ENCODE measurements around the gene CGB7.

The CGB7 gene

GRCh38 chr19:49017666-49018351 lies 39.7 kb downstream of the CGB7 start:
- Histone ChIP-seq H3K36me3 (ENCODE audit: control insufficient read depth in 2 of 2, insufficient read depth in 1 of 2, low read length in 2 of 2) (peaks cover 8 to 32% of the 10 kb centered on the region in 2 experiments; a peak in 2 of 3 replicates), H3K4me3 (ENCODE audit: low read depth, low read length) (peak overlapping the region; percentile 24), H3K27ac (ENCODE audit: extremely low read depth, low read depth, low read length) (no peak overlapping the region; the same call in 1 of the 2 replicates), H3K4me1 (ENCODE audit: control insufficient read depth, insufficient read depth, low read length) (peaks cover 8% of the 10 kb centered on the region), H3K9me3 (ENCODE audit: control insufficient read depth, insufficient read depth, low read depth, low read length) (no peaks in the 10 kb centered on the region)
- ChIA-PET POLR2A (interaction anchor here (0.6 to 1.6 kb wide), 3 partner anchors 24 to 1583 kb away, joined by 5 to 8 read pairs (median 7); partner anchors contain the start of genes GYS1 and RUVBL2), CTCF (interaction anchor here (0.6 to 3.1 kb wide), 12 partner anchors 9 to 229 kb away, joined by 3 to 26 read pairs (median 4); partner anchors contain the start of gene CGB2)
- no peak for TF ChIP-seq ZFP37 (tag by site-specific recombination; IDR thresholded peaks at IDR 0.05)
- no peak for TF ChIP-seq REST (tag by site-specific recombination; IDR thresholded peaks at IDR 0.05)
- TF ChIP-seq ZNF350 (tag by site-specific recombination; IDR thresholded peaks at IDR 0.05): no peak
- no peak for TF ChIP-seq ZNF112 (tag by site-specific recombination; IDR thresholded peaks at IDR 0.05)
- TF ChIP-seq KLF17 (tag by site-specific recombination; IDR thresholded peaks at IDR 0.05): no peak
- no peak for TF ChIP-seq ZBTB8A (tag by site-specific recombination; IDR thresholded peaks at IDR 0.05)
- no peak for TF ChIP-seq SETDB1 (IDR thresholded peaks at IDR 0.05; ENCODE audit: insufficient read length, low read length)
- no peak for TF ChIP-seq ZNF280C (tag by site-specific recombination; IDR thresholded peaks at IDR 0.05)
- no peak for TF ChIP-seq ZNF169 (tag by site-specific recombination; IDR thresholded peaks at IDR 0.05)
- no peak for TF ChIP-seq ZNF324 (tag by site-specific recombination; IDR thresholded peaks at IDR 0.05)
- no peak for TF ChIP-seq ZNF184 (tag by site-specific recombination; IDR thresholded peaks at IDR 0.05)
- TF ChIP-seq, protein P1, sequence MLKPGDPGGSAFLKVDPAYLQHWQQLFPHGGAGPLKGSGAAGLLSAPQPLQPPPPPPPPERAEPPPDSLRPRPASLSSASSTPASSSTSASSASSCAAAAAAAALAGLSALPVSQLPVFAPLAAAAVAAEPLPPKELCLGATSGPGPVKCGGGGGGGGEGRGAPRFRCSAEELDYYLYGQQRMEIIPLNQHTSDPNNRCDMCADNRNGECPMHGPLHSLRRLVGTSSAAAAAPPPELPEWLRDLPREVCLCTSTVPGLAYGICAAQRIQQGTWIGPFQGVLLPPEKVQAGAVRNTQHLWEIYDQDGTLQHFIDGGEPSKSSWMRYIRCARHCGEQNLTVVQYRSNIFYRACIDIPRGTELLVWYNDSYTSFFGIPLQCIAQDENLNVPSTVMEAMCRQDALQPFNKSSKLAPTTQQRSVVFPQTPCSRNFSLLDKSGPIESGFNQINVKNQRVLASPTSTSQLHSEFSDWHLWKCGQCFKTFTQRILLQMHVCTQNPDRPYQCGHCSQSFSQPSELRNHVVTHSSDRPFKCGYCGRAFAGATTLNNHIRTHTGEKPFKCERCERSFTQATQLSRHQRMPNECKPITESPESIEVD (tag by site-specific recombination; IDR thresholded peaks at IDR 0.05): no peak
- no peak for TF ChIP-seq ZNF544 (tag by site-specific recombination; IDR thresholded peaks at IDR 0.05)
- no peak for TF ChIP-seq GFI1B (tag by site-specific recombination; IDR thresholded peaks at IDR 0.05)
- TF ChIP-seq ZNF292 (tag by site-specific recombination; IDR thresholded peaks at IDR 0.05; ENCODE audit: borderline replicate concordance, low read depth): no peak
- peak; percentile 85 for TF ChIP-seq ZIC2 (tag by site-specific recombination; IDR thresholded peaks at IDR 0.05)
- TF ChIP-seq FEZF1 (tag by site-specific recombination; IDR thresholded peaks at IDR 0.05): no peak
- no peak for TF ChIP-seq ZNF211 (tag by site-specific recombination; IDR thresholded peaks at IDR 0.05; ENCODE audit: low read depth)
- peak; percentile 54; the same call in 1 of the 2 replicates for TF ChIP-seq KLF7 (tag by site-specific recombination; IDR thresholded peaks at IDR 0.05; ENCODE audit: borderline replicate concordance)
- TF ChIP-seq ZNF114 (tag by site-specific recombination; IDR thresholded peaks at IDR 0.05): no peak
- TF ChIP-seq ZNF157 (tag by site-specific recombination; IDR thresholded peaks at IDR 0.05): no peak
- no peak for TF ChIP-seq ZSCAN16 (tag by site-specific recombination; IDR thresholded peaks at IDR 0.05)
- peak; percentile 86 for TF ChIP-seq KLF9 (tag by site-specific recombination; IDR thresholded peaks at IDR 0.05; ENCODE audit: low read depth)
- peak; percentile 81 for TF ChIP-seq KLF10 (tag by site-specific recombination; IDR thresholded peaks at IDR 0.05)
- TF ChIP-seq SP7 (tag by site-specific recombination; IDR thresholded peaks at IDR 0.05): peak; percentile 26; the same call in 1 of the 2 replicates
- TF ChIP-seq ZNF529 (tag by site-specific recombination; IDR thresholded peaks at IDR 0.05; ENCODE audit: insufficient replicate concordance): no peak
- TF ChIP-seq ZNF24 (tag by site-specific recombination; IDR thresholded peaks at IDR 0.05): no peak
- no peak for TF ChIP-seq SCRT2 (tag by site-specific recombination; IDR thresholded peaks at IDR 0.05)
- TF ChIP-seq KLF1 (tag by site-specific recombination; IDR thresholded peaks at IDR 0.05): peak; percentile 93
- TF ChIP-seq WT1 (tag by site-specific recombination; IDR thresholded peaks at IDR 0.05): no peak

All from HEK293 (cell line).